ENCODE data around the gene UTP4.
A peak's percentile ranks its signal among the peaks of the same experiment; 100 is the strongest.

The UTP4 gene

DNA sequence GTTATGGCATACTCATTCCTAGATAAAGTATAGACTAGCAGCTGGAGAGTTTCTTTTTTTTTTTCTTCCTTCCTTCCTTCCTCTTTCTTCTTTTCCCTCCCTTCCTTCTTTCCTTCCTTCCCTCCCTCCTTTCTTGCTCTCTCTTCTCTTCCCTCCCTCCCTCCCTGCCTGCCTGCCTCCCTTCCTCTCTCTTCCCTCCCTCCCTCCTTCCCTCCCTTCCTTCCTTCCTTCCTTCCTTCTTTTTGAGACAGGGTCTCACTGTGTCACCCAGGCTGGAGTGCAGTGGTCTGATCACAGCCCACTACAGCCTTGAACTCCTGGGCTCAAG lies 47.5 kb downstream of the UTP4 start:
- no peak for DNase-seq

DNA sequence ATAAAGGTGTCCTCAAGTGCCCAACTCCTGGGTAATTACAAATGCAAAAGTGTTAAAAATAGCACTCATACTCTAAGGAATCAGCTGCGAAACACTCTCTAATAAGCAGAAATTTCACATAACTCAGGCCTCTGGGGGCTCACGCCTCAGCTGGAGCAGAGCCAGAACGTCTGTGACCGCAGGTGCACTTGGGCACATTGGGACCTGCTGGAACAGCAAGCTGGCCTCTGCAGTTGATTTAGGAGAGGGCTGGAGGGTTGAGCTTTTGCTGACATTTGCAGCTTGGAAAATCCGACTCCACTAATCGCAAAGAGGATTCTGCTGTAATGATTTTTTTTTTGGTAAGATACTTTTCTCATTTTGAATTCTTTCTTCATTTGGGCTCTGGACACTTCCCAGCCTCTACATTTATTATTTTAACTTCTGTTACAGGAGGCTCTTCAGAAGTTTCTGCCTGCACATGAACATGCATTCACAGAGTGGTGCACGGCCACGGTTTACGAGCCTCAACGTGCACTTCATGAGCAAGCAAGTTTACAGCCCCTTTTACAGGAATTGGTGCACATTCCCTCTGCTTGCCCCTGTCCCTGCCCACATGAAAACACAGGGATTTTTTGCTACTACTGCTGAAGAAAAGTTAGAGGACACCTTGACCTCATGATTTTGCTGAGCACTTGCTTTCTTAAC lies 50.4 kb downstream of the UTP4 start:
- DNase-seq, result no peak

DNA sequence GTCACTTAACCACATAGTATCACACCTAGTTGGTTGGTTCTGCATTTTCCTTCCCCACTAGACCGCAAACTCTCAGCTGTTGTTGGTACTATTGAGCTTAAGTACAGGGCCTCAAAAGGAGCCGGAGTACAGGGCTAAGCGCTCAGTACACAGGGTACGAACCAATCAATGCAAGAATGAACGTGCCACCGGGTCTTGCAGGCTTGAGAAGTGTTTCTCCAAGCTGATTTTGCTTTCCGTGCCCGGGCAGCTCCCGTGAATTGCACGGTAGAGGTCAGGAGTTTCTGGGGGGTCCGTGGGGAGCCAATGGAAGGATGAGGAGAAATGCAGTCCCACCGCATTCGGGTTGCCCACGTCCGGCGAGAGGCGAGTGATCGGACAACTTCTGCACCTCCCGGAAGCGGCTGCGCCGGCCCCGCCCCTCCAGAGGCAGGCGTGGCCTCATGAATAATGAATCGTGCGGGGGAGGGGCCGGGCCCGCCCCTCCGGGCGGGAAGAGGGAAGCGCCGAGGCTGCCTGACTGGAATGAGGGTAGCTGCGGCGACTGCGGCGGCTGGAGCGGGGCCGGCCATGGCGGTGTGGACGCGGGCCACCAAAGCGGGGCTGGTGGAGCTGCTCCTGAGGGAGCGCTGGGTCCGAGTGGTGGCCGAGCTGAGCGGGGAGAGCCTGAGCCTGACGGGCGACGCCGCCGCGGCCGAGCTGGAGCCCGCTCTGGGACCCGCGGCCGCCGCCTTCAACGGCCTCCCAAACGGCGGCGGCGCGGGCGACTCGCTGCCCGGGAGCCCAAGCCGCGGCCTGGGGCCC lies 54.4 kb downstream of the UTP4 start, which contains the start of gene SNTB2:
Gene SNTB2, plus strand, starts transcription at position 523 of the 804 bp plus-strand sequence. Its CDS starts 3 bp downstream, at position 526.
- peak; percentile 79 for DNase-seq

DNA sequence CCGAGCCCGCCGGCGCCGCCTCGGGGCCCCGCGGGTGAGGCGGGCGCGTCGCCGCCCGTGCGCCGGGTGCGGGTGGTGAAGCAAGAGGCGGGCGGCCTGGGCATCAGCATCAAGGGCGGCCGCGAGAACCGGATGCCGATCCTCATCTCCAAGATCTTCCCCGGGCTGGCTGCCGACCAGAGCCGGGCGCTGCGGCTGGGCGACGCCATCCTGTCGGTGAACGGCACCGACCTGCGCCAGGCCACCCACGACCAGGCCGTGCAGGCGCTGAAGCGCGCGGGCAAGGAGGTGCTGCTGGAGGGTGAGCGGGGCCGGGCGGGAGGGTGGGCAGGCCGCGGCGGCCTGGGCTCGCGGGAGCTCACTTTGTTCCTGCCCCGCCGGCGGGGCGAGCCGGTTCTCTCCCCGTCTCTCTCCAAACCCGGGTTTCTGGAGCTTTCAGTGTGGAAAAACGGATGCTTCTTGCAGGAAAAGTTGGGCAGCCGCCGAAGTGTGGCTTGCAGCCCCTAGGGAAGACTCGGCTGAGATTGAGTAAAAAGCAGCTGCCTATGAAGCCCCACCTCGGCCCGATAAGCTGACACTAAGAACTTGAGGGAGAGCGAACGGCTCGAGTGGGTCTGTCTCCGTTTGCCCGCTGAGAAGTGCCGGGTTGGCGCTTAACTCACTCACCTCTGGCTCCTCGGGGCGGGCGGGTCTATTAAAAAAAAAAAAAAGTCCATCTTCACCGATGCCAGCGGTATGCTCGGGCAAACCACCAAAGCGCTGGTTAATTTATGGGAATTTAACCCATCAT lies 55.2 kb downstream of the UTP4 start:
- DNase-seq, result peak; percentile 25

DNA sequence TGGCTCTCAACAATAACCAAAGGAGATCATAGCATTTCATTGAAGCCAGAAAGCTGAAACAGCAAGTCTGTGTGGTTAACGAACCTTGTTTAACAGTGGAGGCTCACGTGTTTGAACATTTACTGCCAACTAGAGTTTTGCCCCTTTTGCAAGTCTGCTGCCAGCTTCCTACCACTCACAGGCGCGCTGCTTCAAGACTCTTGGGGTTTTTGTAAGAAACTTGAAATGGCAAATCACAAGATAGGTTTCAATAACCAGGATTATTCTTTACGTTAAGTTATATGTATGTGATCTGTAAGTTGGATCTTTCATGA lies 55.7 kb downstream of the UTP4 start:
- DNase-seq, result peak; percentile 7

DNA sequence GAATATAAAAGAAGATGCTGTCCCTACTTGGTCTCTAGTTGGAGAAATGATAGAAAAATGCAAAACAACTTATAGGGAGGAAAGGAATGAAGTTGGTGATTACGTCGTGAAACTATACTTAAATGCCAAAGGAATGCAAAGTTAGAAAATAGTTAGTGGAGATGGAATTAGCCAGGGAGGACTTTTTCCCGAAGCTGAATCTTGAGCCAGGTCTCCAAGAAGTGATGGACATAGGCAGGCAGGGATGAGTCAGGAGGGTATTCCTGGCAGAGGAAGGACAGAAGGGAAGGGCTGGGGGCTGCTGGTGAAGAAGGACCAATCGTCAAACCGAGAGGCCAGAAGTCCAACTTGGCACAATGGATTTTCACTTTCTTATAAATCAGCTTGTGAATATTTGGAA lies 56.3 kb downstream of the UTP4 start:
- no peak for DNase-seq

DNA sequence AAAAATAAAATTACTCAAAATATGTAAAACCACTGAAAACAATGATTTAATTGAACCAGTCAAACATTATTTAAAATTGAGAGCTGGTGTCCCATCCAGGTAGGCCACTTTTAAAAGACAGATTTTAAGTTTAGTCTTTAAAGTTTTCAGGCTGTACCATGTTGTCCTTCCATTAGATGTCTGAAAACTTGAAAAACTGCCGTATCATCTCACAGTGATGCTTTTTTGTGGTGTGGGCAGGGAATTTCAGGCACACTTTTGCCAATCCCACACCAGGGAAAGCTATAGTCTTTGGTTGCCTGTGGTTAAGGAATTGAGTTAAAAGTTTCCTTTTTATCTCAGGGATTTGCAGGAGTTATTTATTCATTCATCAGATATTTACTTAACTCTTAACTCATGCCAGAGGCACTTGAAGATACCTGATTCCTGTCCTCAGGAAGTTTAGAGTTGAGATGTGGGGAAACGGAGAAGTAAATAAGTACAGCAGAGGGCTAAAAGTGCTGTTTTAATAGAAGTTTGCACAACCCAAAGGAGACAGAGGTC lies 57.7 kb downstream of the UTP4 start:
- DNase-seq, result no peak

DNA sequence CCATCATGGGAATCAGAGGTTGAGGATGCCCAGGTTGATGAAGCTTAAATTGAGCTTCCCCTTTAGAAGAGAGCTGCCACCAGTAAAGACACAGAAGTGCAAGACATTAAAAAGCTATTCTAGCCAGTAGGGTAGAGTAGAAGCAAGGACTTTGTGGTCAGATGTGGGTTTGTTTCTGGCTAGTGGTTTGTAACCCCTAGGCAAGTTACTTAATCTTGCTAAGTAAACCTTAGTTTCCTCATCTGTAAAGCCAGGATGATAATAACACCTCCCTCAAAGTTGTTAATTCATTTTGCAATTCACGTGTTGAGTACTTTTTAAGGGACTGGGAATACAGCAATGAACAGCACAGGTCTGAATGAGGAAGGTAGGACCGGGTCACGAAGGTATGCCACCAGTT lies 58.1 kb downstream of the UTP4 start:
- no peak for DNase-seq

DNA sequence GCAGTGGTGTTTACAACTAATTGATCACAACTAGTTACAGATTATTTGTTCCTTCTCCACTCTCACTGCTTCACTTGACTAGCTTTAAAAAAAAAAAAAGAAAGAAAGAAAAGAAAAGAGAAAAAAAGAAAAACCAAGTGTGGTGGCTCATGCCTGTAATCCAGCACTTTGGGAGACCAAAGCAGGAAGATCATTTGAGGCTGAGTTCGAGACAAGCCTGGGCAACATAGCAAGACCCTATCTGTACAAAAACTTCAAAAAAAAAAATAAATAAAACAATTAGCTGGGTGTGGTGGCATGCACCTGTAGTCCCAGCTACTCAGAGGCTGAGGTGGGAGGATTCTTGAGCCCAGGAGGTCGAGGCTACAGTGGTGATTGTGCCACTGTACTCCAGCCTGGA lies 58.7 kb downstream of the UTP4 start:
- DNase-seq, result no peak

DNA sequence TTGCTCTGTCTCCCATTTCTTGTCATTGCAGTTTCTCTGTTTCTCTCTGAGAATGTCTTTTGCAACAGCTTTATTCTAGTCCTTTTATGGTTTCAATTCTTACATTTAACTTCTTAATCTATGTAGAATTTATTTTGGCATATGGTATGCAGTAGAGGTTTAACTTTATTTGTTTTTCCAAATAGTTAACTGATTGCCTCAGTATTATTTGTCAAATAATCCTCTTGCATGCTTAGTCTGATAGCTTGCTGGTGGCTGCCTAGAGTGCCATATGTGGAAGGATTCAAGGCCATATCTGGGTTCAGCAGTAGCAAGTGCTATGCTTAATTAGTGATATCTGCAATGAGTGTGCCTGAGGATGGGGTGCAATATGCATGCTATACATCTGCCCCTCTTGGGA lies 61.4 kb downstream of the UTP4 start:
- no peak for DNase-seq

DNA sequence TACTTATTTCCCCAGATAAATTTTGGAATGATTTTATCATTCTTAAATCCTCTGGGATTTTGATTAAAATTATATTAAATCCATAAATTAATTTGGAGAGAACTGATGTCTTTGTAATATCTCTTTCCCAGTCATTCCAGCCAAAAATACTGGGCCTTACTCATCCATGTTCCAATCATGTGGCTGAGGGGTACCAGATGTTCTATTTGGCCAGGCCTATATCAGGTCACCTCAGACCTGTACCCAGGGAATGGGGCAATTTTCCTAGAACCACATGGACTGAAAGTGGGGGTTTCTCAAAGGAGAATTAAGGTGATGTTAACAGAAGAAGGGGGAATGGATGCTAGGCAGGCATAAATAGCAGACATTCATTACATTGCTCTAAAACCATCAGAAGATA lies 62.0 kb downstream of the UTP4 start:
- no peak for DNase-seq

DNA sequence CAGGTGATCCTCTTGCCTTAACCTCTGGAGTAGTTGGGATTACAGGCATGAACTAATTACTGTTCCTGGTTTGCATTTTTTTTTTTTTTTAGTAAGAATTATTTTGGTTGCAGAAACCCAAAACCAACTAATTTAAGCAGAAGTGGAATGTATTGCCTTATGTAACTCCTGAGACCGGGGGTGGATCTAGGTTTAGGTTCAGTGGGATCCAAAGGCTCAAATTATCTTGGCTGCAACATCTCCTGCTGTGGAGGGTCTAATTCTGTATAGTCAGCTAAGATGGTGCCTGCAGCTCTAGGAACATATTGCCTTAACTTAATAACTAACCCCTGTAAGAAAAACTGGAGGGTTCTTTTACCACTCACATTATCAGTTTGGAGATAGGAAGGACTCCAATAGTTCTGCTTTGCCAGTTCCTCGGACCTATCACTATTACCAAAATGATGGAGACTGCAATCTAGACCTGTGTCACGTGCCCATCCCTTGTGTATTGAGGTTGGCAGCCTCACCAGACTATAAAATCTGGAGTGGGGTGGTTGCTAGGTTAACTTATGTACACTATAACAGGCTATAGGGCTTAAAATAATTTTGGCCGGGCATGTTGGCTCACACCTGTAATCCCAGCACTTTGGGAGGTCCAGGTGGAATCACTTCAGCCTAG lies 63.0 kb downstream of the UTP4 start:
- DNase-seq, result no peak

DNA sequence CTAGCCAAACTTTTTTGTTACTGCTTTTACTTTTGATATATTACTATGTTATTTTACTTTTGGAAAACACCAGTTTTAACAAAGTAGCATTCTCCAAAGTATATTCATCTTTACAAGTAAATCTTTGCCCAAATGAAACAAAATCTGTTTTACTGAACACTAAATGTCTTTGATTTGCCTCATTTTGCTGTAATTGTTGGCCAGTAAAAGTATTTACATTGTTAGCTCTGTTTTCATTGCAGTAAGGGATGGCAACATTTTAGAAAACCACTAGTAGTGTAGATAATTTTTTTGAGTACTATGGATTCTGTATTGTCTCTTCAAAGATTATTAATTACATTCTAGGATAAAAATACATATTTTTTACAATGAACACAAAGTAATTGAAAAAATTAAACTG lies 65.1 kb downstream of the UTP4 start:
- no peak for DNase-seq

DNA sequence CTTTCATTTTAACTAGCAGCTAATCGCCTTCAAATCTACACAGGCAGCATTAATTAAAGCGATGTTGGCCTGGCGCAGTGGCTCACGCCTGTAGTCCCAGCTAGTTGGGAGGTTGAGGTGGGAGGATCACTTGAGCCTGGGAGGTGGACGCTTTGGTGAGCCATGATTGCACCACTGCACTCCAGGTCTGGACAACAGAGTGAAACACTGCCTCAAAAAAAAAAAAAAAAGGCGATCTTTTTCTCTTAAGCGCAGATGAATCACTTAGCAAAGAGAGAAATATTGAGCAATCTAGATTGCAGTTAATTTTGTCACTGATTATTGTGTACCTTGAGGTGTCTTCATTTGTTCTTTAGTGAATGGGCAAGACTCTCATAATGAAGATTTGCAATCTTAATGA lies 66.9 kb downstream of the UTP4 start:
- DNase-seq, result no peak

DNA sequence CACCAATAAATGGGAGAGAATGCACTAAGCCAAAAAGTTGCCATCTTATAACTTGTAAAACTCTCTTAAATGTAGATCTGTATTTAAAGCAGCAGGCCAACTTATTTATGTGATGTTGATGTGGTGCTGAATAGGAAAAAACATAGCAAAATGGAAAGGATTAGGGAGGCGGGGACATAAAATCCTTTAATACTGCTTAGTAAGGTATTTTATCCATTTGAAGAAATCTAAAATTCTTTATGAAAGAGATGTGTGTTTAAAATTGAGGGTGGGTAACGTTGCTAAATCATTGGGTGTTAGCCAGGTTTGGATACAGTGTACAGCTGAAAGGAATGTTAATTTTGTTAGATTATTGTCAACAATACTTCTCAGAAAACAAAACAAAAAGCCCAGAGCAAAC lies 68.8 kb downstream of the UTP4 start:
- no peak for DNase-seq

DNA sequence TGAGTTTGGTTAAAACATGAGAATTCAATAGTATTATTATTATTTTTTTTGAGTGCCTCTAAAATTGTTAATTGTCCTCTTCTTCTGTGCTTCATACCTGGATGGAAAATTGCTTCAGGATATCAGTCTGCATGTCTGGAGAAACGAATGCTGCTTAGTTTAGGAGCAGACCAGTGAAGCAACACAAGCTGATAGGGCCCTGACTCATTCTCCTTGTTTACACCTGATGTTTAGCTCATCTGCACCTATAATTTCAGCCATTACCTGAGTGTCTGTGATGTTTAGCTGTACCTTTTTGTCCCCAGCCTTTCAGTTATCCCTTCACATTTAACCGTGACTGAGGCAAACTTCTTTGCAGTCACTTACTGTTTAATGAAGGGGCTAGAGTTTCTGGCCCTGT lies 69.3 kb downstream of the UTP4 start:
- no peak for DNase-seq

DNA sequence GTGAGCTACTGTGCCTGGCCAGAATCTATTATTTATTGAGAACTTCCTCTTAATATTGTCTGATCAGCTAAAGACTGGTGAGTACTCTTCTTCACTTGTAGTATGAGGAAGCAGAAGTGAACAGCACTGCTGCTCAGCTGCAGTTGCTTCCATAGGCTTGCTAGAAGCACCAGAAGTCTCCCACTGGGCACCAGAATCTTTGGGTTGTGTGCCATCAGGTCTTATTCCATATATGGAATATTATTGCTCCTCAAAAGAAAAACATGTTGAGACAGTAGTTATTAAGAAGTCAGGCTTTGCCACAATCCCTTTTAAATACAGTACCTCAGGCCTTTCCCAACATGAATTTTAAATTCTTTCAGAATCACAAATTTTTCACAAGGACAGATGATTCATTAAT lies 71.7 kb downstream of the UTP4 start:
- DNase-seq, result no peak

DNA sequence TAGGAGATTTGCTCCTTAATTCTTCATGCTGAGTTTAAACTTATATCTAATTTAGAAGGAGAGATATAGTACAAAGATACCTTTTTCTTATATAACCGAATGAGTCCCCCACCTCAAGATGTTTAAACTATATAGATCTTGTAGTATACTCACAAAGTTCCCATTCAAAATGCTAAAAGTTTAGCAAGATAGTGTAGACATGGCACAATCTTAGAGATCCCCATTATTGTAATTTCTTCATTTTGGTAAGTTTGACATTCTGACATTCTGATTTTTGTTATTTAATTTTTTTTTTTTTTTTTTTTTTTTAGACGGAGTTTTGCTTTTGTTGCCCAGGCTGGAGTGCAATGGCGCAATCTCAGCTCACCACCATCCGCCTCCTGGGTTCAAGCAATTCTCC lies 77.3 kb downstream of the UTP4 start:
- no peak for DNase-seq

DNA sequence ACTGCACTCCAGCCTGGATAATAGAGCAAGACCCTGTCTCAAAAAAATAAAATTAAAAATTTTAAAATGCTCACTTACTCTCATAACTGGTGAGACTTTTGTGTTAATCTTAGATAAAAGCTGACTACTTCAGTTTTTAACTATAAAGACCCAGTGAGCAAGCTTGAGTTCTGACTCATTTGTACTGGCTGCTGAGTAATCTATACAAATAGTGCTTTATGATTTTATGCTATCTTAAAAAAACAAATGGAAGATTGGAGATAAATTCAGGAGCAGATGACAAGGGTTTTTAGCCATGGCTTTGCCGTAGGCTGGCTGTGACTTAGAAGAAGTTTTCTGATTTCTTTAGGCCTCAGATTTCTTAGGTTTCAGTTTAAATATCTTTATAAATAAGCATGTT lies 85.0 kb downstream of the UTP4 start:
- no peak for DNase-seq
